Measurements from ENCODE around the gene PSTPIP1.

DNA sequence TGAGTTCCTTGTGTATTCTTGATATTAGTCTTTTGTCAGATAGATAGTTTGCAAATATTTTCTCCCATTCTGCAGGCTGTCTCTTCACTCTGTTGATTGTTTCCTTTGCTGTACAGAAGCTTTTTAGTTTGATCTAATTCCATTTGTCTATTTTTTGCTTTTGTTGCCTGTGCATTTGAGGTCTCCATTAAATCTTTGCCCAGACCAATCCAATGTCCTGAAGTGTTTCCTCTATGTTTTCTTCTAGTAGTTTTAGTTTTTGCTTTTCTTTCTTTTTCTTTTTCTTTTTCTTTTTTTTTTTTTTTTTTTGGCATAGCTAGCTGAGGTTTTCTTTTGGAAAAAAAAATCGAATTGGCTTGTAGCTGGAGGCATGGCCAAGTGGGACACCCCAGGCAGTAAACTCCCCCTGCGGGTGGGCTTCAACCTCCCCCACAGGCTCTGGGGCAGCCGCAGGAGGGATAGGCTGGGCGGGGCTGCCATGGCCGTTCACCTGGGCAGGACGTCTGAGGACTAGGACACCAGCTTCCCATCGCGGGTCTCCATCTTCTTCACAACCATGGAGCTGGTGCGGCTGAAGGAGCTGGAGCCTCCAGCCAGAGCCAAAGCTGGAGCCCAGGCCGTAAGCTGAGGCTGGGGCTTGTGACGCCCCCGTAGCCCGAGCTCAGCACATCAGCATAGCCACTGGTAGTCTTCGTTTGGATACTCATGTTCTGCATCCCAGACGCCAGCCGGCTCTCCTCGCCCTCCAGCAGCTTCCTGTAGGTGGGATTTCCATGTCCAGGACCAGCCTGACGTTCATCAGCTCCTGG lies 16.2 kb upstream of the PSTPIP1 start:
- TF ChIP-seq, protein P1, sequence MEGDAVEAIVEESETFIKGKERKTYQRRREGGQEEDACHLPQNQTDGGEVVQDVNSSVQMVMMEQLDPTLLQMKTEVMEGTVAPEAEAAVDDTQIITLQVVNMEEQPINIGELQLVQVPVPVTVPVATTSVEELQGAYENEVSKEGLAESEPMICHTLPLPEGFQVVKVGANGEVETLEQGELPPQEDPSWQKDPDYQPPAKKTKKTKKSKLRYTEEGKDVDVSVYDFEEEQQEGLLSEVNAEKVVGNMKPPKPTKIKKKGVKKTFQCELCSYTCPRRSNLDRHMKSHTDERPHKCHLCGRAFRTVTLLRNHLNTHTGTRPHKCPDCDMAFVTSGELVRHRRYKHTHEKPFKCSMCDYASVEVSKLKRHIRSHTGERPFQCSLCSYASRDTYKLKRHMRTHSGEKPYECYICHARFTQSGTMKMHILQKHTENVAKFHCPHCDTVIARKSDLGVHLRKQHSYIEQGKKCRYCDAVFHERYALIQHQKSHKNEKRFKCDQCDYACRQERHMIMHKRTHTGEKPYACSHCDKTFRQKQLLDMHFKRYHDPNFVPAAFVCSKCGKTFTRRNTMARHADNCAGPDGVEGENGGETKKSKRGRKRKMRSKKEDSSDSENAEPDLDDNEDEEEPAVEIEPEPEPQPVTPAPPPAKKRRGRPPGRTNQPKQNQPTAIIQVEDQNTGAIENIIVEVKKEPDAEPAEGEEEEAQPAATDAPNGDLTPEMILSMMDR (IDR thresholded peaks at IDR 0.05 in 2 of 3, conservative IDR thresholded peaks at IDR 0.05 in 1 of 3; ENCODE audit: insufficient read depth in 2 of 3, low read depth in 1 of 3, low read length in 3 of 3), result no peak
- TF ChIP-seq POLR2A (conservative IDR thresholded peaks at IDR 0.05) (no peak), UBTF (IDR thresholded peaks at IDR 0.05; ENCODE audit: borderline replicate concordance in 1 of 2, low read depth in 2 of 2, low read length in 2 of 2) (no peak), POLR2AphosphoS5 (IDR thresholded peaks at IDR 0.05; ENCODE audit: control insufficient read depth, insufficient read depth, low read depth, low read length) (no peak), SAFB2 (IDR thresholded peaks at IDR 0.05; ENCODE audit: borderline replicate concordance, low read depth, low read length, severe bottlenecking) (no peak), PHF21A (IDR thresholded peaks at IDR 0.05; ENCODE audit: borderline replicate concordance, low read depth) (no peak), POLR2H (tag; IDR thresholded peaks at IDR 0.05; ENCODE audit: low read depth) (no peak), EP300 (IDR thresholded peaks at IDR 0.05; ENCODE audit: low read length) (no peak), BHLHE40 (IDR thresholded peaks at IDR 0.05; ENCODE audit: low read length) (no peak), NFIC (IDR thresholded peaks at IDR 0.05) (no peak)

Data from K562 (cell line).